ENCODE data around the gene WDR7. TPM values are rescaled to one million over a fixed set of nuclear protein-coding genes. Genes with fewer than 3 reads are reported as not detected.

The WDR7 gene
- polyA plus RNA-seq, 2 of the 4 experiments (the other 2 are of a cell fraction) = 4.2 to 7.0 TPM

DNA sequence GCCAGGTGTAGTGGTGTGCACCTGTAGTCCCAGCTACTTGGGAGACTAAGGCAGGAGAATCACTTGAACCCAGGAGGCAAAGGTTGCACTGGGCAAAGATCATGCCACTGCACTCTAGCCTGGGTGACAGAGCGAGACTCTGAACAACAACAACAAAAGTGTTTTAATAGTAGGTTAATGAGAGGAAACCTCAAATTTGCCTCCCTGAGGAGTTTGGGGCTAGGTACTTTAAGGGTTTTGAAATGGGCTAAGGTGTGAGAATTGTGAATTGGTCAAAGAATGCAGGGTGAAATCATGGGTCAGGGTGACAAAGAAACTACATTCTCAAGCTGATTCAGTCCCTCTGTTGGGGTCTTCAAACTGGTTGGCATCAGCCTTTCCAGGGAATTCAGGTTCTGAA, 435.0 kb downstream of the WDR7 start:
- TF ChIP-seq, protein P1, sequence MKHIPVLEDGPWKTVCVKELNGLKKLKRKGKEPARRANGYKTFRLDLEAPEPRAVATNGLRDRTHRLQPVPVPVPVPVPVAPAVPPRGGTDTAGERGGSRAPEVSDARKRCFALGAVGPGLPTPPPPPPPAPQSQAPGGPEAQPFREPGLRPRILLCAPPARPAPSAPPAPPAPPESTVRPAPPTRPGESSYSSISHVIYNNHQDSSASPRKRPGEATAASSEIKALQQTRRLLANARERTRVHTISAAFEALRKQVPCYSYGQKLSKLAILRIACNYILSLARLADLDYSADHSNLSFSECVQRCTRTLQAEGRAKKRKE (CRISPR knock-in tag; IDR thresholded peaks at IDR 0.05; ENCODE audit: low read depth) = no peak
- TF ChIP-seq CHD4 (IDR thresholded peaks at IDR 0.05; ENCODE audit: borderline replicate concordance) (no peak), NR3C1 (IDR thresholded peaks at IDR 0.05) (no peak), MAX (IDR thresholded peaks at IDR 0.05) (no peak), TP53 (CRISPR knock-in tag; IDR thresholded peaks at IDR 0.05) (no peak), POLR2AphosphoS2 (conservative IDR thresholded peaks at IDR 0.05; ENCODE audit: low read length) (no peak)
- TF ChIP-seq, protein P2, sequence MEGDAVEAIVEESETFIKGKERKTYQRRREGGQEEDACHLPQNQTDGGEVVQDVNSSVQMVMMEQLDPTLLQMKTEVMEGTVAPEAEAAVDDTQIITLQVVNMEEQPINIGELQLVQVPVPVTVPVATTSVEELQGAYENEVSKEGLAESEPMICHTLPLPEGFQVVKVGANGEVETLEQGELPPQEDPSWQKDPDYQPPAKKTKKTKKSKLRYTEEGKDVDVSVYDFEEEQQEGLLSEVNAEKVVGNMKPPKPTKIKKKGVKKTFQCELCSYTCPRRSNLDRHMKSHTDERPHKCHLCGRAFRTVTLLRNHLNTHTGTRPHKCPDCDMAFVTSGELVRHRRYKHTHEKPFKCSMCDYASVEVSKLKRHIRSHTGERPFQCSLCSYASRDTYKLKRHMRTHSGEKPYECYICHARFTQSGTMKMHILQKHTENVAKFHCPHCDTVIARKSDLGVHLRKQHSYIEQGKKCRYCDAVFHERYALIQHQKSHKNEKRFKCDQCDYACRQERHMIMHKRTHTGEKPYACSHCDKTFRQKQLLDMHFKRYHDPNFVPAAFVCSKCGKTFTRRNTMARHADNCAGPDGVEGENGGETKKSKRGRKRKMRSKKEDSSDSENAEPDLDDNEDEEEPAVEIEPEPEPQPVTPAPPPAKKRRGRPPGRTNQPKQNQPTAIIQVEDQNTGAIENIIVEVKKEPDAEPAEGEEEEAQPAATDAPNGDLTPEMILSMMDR (IDR thresholded peaks at IDR 0.05) = no peak
- Histone ChIP-seq H3K4me2 (no peak overlapping the region), H3K4me1 (no peaks in the 10 kb centered on the region), H3K9me3 (no peaks in the 10 kb centered on the region), H3K27ac (no peak overlapping the region), H3K4me3 (no peak overlapping the region)
- DNase-seq (ENCODE audit: low read depth in 1 of 2, low spot score in 1 of 2) (no peak), ATAC-seq (no peak), FAIRE-seq (no peak)
- ChIA-PET CTCF (interaction anchor here (1.4 to 1.6 kb wide), 2 partner anchors 14 to 18 kb away, joined by 3 read pairs; no protein-coding TSS in a partner anchor), POLR2A (no interaction called here)
- WGBS (ENCODE audit: missing lambda C conversion rate) = 89% methylated on average over 1 of the region's 1 CpG

Small RNA genes lying within 50 kb of the gene (small RNA-seq; reads per million reads assigned to genes)
- gene RF00012 = 0 reads per million in 6 experiments
- 0 reads per million in 6 experiments for gene RF00019

Other genes starting within 250 kb of the WDR7 start
- 65.6 and 104 TPM in 2 replicates for gene TXNL1, start 12.8 kb upstream of the WDR7 start, polyA plus RNA-seq (2011; rRNA removed)
- 58.7 to 63.9 TPM (median 59.5 TPM) in 3 replicates for gene TXNL1, start 12.8 kb upstream of the WDR7 start, polyA plus RNA-seq (2017; fragmentation: RNase III; extraction: RNeasy Plus Mini Kit Qiagen cat#74134 plus additional on column Dnase treatment)

Measured in A549 (cell line).